Tibial nerve (tissue), 4 donors: Measurements from ENCODE around the gene PRKCB. TPM values are rescaled to one million over a fixed set of nuclear protein-coding genes. Genes with fewer than 3 reads are reported as not detected.

Source experiments
- DNase-seq, 2 donors: peaks; one replicate each; pipeline ENCODE4 v3.0.0-alpha.2; 2019; ENCODE audit warnings: low spot score in 2 of 2
- H3K27ac ChIP-seq, 4 donors: fragments of 200-600 bp; sonication (generic) in 3 of 4; one replicate each; pipeline ENCODE4 v1.5.1; 2017 to 2019; ENCODE audit warnings: mild to moderate bottlenecking in 1 of 4
- H3K27me3 ChIP-seq, 2 donors: fragments of 200-600 bp; sonication (generic) in 1 of 2; one replicate each; pipeline versions ENCODE4 v1.5.1 to v1.6.0; 2017 to 2019
- H3K36me3 ChIP-seq, 3 donors: fragments of 200-600 bp; sonication (generic); one replicate each; pipeline ENCODE4 v1.5.1; 2018 to 2019
- H3K4me1 ChIP-seq, 4 donors: fragments of 200-600 bp; sonication (generic) in 3 of 4; one replicate each; pipeline ENCODE4 v1.5.1; 2017 to 2019
- H3K4me3 ChIP-seq, 4 donors: fragments of 200-600 bp; sonication (generic) in 3 of 4; one replicate each; pipeline ENCODE4 v1.5.1; 2017 to 2019; ENCODE audit warnings: mild to moderate bottlenecking in 1 of 4, moderate library complexity in 1 of 4
- H3K9me3 ChIP-seq, 4 donors: fragments of 200-600 bp; sonication (generic) in 3 of 4; one replicate each; pipeline ENCODE4 v1.5.1; 2017 to 2019
- CTCF ChIP-seq, 5 experiments: fragments of 200-600 bp in 3 of 5; fragments of 450-650 bp in 2 of 5; sonication (generic) in 3 of 5; IDR thresholded peaks; one replicate each; pipeline ENCODE4 v1.5.1; 2016 to 2019; ENCODE audit warnings: antibody characterized with exemption in 5 of 5, mild to moderate bottlenecking in 3 of 5, moderate library complexity in 2 of 5
- EP300 ChIP-seq, 2 donors: sonication (generic); formaldehyde crosslinking; IDR thresholded peaks; one replicate each; pipeline ENCODE4 v1.6.1; 2017; ENCODE audit warnings: antibody characterized with exemption in 2 of 2, mild to moderate bottlenecking in 1 of 2
- POLR2A ChIP-seq, 2 donors: fragments of 450-650 bp; IDR thresholded peaks; one replicate each; pipeline ENCODE4 v1.6.1; 2017; ENCODE audit warnings: antibody characterized with exemption in 2 of 2, mild to moderate bottlenecking in 2 of 2, moderate library complexity in 2 of 2
- WGBS, 2 donors: methylation state at CpG; one replicate each; pipeline ENCODE4 v1.1.5; 2018; 5-methylcytosine and 5-hydroxymethylcytosine counted together
- total RNA-seq, 4 donors: library from RNA; depleted of rRNA; stranded (reverse); fragments of >200 nt; gene quantifications; one replicate each; pipeline ENCODE4 v1.1.0, GENCODE V29; 2016

Gene PRKCB
- total RNA-seq, 4 donors from 2014 or later: 2.7 to 6.9 (median 4.3) TPM

GRCh38 chr16:24041834-24042631 lies 206.2 kb downstream of the PRKCB start:
- Histone ChIP-seq H3K27me3 (no peaks in the 10 kb centered on the region), H3K27ac (no peak overlapping the region), H3K9me3 (peaks cover 0 to 4% (median 0%) of the 10 kb centered on the region in 4 donors), H3K4me3 (no peak overlapping the region), H3K4me1 (no peaks in the 10 kb centered on the region), H3K36me3 (no peaks in the 10 kb centered on the region)
- 35 to 39% methylated on average over 11 of the region's 11 CpGs for WGBS, 2 donors
- peak in 1 of 2 donors; percentile 47 for DNase-seq
- TF ChIP-seq POLR2A (IDR thresholded peaks at IDR 0.05): no peak
- TF ChIP-seq EP300 (IDR thresholded peaks at IDR 0.05): no peak
- TF ChIP-seq CTCF (IDR thresholded peaks at IDR 0.05): peak; percentile 35 to 63 (median 56)

- Histone ChIP-seq H3K27ac (no peak overlapping the region), H3K4me3 (no peak overlapping the region), H3K9me3 (no peaks in the 10 kb centered on the region), H3K4me1 (no peaks in the 10 kb centered on the region), H3K27me3 (no peaks in the 10 kb centered on the region), H3K36me3 (no peaks in the 10 kb centered on the region)
- 80% methylated on average over 2 of the region's 2 CpGs for WGBS, 2 donors
- TF ChIP-seq POLR2A (IDR thresholded peaks at IDR 0.05) (no peak), EP300 (IDR thresholded peaks at IDR 0.05) (no peak), CTCF (IDR thresholded peaks at IDR 0.05) (no peak)
- DNase-seq: no peak
These were observed 208.7 kb downstream of the PRKCB start for GRCh38 chr16:24044467-24044866.

- Histone ChIP-seq H3K9me3 (no peaks in the 10 kb centered on the region), H3K27ac (no peak overlapping the region), H3K4me3 (no peak overlapping the region), H3K36me3 (no peaks in the 10 kb centered on the region), H3K27me3 (no peaks in the 10 kb centered on the region), H3K4me1 (no peaks in the 10 kb centered on the region)
- 25 to 28% methylated on average over 10 to 12 of the region's 12 CpGs for WGBS, 2 donors
- no peak for TF ChIP-seq POLR2A (IDR thresholded peaks at IDR 0.05)
- peak in 1 of 5 experiments; percentile 10 for TF ChIP-seq CTCF (IDR thresholded peaks at IDR 0.05)
- no peak for TF ChIP-seq EP300 (IDR thresholded peaks at IDR 0.05)
- no peak for DNase-seq
These were observed 209.9 kb downstream of the PRKCB start for GRCh38 chr16:24045641-24046040.

- Histone ChIP-seq H3K9me3 (no peaks in the 10 kb centered on the region), H3K27me3 (no peaks in the 10 kb centered on the region), H3K4me3 (no peak overlapping the region), H3K36me3 (no peaks in the 10 kb centered on the region), H3K27ac (no peak overlapping the region), H3K4me1 (no peaks in the 10 kb centered on the region)
- TF ChIP-seq EP300 (IDR thresholded peaks at IDR 0.05) (no peak), CTCF (IDR thresholded peaks at IDR 0.05) (no peak), POLR2A (IDR thresholded peaks at IDR 0.05) (no peak)
- no peak for DNase-seq
- WGBS, 2 donors: 44 to 49% methylated on average over 4 of the region's 4 CpGs
These were observed 210.7 kb downstream of the PRKCB start for GRCh38 chr16:24046442-24046841.

- no peak for TF ChIP-seq EP300 (IDR thresholded peaks at IDR 0.05)
- TF ChIP-seq POLR2A (IDR thresholded peaks at IDR 0.05): no peak
- TF ChIP-seq CTCF (IDR thresholded peaks at IDR 0.05): no peak
- Histone ChIP-seq H3K4me1 (no peaks in the 10 kb centered on the region), H3K27me3 (no peaks in the 10 kb centered on the region), H3K4me3 (no peak overlapping the region), H3K27ac (no peak overlapping the region), H3K36me3 (no peaks in the 10 kb centered on the region), H3K9me3 (no peaks in the 10 kb centered on the region)
- no peak for DNase-seq
- WGBS, 2 donors: 82 to 95% methylated on average over 5 of the region's 5 CpGs
These were observed 213.3 kb downstream of the PRKCB start for GRCh38 chr16:24049113-24049512.
